ENCODE measurements around the gene NAV2.

GRCh38 chr11:20109731-20110445 lies 397.3 kb downstream of the NAV2 start:
- no peak for TF ChIP-seq POLR2A (IDR thresholded peaks at IDR 0.05)
- no peak for TF ChIP-seq CTCF (IDR thresholded peaks at IDR 0.05)
- no peak for TF ChIP-seq POLR2AphosphoS5 (IDR thresholded peaks at IDR 0.05)
- no peak for TF ChIP-seq EP300 (IDR thresholded peaks at IDR 0.05; ENCODE audit: low read depth)

Measured in transverse colon (tissue), 4 donors.